Kidney epithelial cell (primary cell): Measurements from ENCODE around the gene PHPT1. TPM values are rescaled to one million over a fixed set of nuclear protein-coding genes. Genes with fewer than 3 reads are reported as not detected.

Experiments used
- DNase-seq: peaks from one replicate; pipeline ENCODE4 v3.0.0-alpha.2; 2010; ENCODE audit warnings: low read depth
- H3K27me3 ChIP-seq: 2 replicates; pipeline ENCODE4 v1.6.0; 2011; ENCODE audit warnings: low read length; ENCODE audit not compliant: control insufficient read depth, insufficient read depth
- H3K36me3 ChIP-seq: 2 replicates; pipeline ENCODE4 v1.5.1; 2011; ENCODE audit warnings: low read length; ENCODE audit not compliant: control insufficient read depth, insufficient read depth
- H3K4me3 ChIP-seq: 2 replicates; pipeline ENCODE4 v1.5.1; 2011; ENCODE audit warnings: low read depth, mild to moderate bottlenecking, control low read depth, low read length
- total RNA-seq: library from RNA; depleted of rRNA; stranded (reverse); fragments of >200 nt; gene quantifications from 2 replicates; pipeline ENCODE4 v1.2.3, GENCODE V29; 2015
- TF ChIP-seq, protein P1 (sequence below): IDR thresholded peaks from 2 replicates; pipeline ENCODE4 v1.5.1; 2011; ENCODE audit warnings: mild to moderate bottlenecking, moderate library complexity, low read length, control low read depth, inconsistent platforms; ENCODE audit not compliant: insufficient read depth, poor library complexity, severe bottlenecking

PHPT1 gene
- total RNA-seq, 1 donor from 2014 or later = 129 TPM

GRCh38 chr9:136826703-136827582 is 22.3 kb upstream of the PHPT1 start:
- Histone ChIP-seq H3K27me3 (no peaks in the 10 kb centered on the region), H3K36me3 (no peaks in the 10 kb centered on the region), H3K4me3 (no peak overlapping the region)
- DNase-seq = no peak
- TF ChIP-seq, protein P1, sequence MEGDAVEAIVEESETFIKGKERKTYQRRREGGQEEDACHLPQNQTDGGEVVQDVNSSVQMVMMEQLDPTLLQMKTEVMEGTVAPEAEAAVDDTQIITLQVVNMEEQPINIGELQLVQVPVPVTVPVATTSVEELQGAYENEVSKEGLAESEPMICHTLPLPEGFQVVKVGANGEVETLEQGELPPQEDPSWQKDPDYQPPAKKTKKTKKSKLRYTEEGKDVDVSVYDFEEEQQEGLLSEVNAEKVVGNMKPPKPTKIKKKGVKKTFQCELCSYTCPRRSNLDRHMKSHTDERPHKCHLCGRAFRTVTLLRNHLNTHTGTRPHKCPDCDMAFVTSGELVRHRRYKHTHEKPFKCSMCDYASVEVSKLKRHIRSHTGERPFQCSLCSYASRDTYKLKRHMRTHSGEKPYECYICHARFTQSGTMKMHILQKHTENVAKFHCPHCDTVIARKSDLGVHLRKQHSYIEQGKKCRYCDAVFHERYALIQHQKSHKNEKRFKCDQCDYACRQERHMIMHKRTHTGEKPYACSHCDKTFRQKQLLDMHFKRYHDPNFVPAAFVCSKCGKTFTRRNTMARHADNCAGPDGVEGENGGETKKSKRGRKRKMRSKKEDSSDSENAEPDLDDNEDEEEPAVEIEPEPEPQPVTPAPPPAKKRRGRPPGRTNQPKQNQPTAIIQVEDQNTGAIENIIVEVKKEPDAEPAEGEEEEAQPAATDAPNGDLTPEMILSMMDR = no peak

DNA sequence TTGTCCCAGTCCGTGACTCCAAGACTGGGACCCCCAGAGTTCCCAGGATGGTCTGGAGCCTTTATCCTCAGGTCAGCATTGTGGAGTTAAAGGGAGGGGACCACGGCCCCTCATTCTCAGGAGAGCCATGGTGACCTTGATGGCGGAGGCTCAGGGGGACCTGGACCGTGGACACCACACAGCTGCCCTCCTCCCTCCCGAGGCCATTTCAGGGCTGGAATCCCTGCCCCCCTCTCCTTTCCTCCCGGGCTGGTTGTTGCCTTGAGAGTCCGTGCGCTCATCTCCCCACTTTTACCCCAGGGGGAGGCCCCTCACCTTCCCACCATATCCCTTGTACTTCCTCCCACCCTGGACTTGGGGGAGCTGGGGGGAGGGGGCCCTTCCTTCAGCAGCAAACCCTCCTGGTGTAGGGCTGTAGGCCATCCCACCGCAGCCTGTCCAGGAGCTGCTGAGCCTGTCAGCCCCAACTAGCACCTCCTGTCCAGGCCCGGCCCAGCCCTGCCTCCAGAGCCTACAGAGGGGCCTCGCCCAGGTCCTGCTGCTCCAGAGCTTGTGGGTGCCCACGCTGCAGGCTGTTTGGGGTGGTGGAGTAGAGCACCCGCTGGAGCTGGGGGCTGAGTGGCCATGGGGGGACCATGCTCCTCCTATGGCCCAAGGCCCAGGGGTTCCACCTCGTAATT is 21.3 kb upstream of the PHPT1 start:
- TF ChIP-seq, protein P1 = no peak
- DNase-seq = no peak
- no peaks in the 10 kb centered on the region for H3K27me3 ChIP-seq
- H3K36me3 ChIP-seq = no peaks in the 10 kb centered on the region
- no peak overlapping the region for H3K4me3 ChIP-seq

- Histone ChIP-seq H3K27me3 (no peaks in the 10 kb centered on the region), H3K36me3 (no peaks in the 10 kb centered on the region), H3K4me3 (no peak overlapping the region)
- no peak for DNase-seq
- TF ChIP-seq, protein P1 = no peak
Measured at GRCh38 chr9:136828474-136829140, 20.6 kb upstream of the PHPT1 start.

- no peak overlapping the region for H3K4me3 ChIP-seq
- H3K27me3 ChIP-seq = no peaks in the 10 kb centered on the region
- H3K36me3 ChIP-seq = no peaks in the 10 kb centered on the region
- TF ChIP-seq, protein P1 = no peak
- DNase-seq = no peak
Measured at GRCh38 chr9:136829412-136829811, 19.8 kb upstream of the PHPT1 start.

- Histone ChIP-seq H3K36me3 (no peaks in the 10 kb centered on the region), H3K4me3 (no peak overlapping the region), H3K27me3 (no peaks in the 10 kb centered on the region)
- DNase-seq = no peak
- TF ChIP-seq, protein P1 = no peak
Measured at GRCh38 chr9:136829981-136830885, 19.0 kb upstream of the PHPT1 start.
